ENCODE measurements around the gene ING3.

DNA sequence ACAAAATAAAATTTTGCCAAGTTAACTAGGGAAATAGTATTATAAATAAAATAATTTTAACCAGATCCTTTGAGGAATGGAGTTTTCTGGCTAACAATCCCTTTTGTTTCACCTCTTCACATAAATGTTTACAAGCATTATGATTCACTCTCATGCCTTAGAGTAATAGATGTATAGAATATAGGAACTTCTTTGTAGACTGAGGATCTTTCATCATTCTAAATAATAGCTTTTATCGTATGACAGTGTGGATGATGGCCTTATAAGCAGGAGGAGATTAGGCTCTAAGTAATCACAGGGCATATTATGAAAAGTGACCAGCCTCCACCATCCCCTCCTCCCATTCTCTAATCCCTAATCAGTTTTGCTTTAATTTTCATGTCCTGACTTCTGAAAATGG, 13.5 kb downstream of the ING3 start:
- TF ChIP-seq ZFX (IDR thresholded peaks at IDR 0.05): no peak
- TF ChIP-seq, protein P1, sequence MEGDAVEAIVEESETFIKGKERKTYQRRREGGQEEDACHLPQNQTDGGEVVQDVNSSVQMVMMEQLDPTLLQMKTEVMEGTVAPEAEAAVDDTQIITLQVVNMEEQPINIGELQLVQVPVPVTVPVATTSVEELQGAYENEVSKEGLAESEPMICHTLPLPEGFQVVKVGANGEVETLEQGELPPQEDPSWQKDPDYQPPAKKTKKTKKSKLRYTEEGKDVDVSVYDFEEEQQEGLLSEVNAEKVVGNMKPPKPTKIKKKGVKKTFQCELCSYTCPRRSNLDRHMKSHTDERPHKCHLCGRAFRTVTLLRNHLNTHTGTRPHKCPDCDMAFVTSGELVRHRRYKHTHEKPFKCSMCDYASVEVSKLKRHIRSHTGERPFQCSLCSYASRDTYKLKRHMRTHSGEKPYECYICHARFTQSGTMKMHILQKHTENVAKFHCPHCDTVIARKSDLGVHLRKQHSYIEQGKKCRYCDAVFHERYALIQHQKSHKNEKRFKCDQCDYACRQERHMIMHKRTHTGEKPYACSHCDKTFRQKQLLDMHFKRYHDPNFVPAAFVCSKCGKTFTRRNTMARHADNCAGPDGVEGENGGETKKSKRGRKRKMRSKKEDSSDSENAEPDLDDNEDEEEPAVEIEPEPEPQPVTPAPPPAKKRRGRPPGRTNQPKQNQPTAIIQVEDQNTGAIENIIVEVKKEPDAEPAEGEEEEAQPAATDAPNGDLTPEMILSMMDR (conservative IDR thresholded peaks at IDR 0.05): no peak
